Brain microvascular endothelial cell (primary cell): Measurements from ENCODE around the gene SLC7A1.

Source experiments
- DNase-seq: peaks from one replicate; pipeline ENCODE4 v3.0.0-alpha.2; 2020
- H3K27ac ChIP-seq: fragments of 250-450 bp; sonication (Bioruptor Pico); 2 replicates; pipeline ENCODE4 v1.5.1; 2020; ENCODE audit warnings: mild to moderate bottlenecking, moderate library complexity
- H3K27me3 ChIP-seq: fragments of 250-450 bp; sonication (Bioruptor Pico); replicated peaks from 2 replicates; pipeline ENCODE4 v1.5.1; 2020; ENCODE audit warnings: mild to moderate bottlenecking
- H3K36me3 ChIP-seq: fragments of 250-450 bp; sonication (Bioruptor Pico); replicated peaks from 2 replicates; pipeline ENCODE4 v1.5.1; 2020; ENCODE audit warnings: mild to moderate bottlenecking
- H3K4me3 ChIP-seq: 2 replicates; pipeline ENCODE4 v1.5.1; 2011; ENCODE audit warnings: low read depth, mild to moderate bottlenecking, control low read depth, low read length, moderate library complexity
- in situ Hi-C: cut with HindIII; loops from 2 replicates; pipeline ENCODE4 v1.10.0; 2017; ENCODE audit warnings: low sequenced_read_pairs, low pct_ligation_motif_present
- TF ChIP-seq, protein P1 (sequence below): IDR thresholded peaks from 2 replicates; pipeline ENCODE4 v1.5.1; 2011; ENCODE audit warnings: low read depth, mild to moderate bottlenecking, moderate library complexity, low read length, control low read depth, inconsistent platforms; ENCODE audit errors: missing control alignments

SLC7A1 gene

DNA sequence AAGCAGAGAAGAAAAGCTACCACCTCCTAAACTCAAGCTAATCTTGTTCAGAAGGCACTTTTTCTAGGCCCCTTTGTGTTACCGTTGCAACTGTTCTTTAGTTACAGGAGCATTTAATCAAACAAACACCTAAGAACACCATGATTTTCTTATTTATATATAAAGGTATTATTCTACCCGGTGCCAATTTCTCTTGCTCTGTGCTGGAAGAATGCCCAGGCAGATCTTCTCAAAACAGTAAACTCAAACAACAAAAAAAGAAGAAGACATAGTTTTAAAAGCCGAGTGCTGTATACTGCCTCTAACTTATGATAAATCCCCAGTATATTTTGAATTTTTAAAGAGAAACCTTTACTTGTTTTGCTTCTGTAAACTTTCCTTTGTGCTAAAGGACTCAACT is 20.4 kb downstream of the SLC7A1 start:
- TF ChIP-seq, protein P1, sequence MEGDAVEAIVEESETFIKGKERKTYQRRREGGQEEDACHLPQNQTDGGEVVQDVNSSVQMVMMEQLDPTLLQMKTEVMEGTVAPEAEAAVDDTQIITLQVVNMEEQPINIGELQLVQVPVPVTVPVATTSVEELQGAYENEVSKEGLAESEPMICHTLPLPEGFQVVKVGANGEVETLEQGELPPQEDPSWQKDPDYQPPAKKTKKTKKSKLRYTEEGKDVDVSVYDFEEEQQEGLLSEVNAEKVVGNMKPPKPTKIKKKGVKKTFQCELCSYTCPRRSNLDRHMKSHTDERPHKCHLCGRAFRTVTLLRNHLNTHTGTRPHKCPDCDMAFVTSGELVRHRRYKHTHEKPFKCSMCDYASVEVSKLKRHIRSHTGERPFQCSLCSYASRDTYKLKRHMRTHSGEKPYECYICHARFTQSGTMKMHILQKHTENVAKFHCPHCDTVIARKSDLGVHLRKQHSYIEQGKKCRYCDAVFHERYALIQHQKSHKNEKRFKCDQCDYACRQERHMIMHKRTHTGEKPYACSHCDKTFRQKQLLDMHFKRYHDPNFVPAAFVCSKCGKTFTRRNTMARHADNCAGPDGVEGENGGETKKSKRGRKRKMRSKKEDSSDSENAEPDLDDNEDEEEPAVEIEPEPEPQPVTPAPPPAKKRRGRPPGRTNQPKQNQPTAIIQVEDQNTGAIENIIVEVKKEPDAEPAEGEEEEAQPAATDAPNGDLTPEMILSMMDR = no peak
- in situ Hi-C loops = no loop called here
- H3K27ac ChIP-seq = no peak overlapping the region

GRCh38 chr13:29573190-29573589 is 22.3 kb downstream of the SLC7A1 start:
- H3K27ac ChIP-seq = no peak overlapping the region
- in situ Hi-C loops = no loop called here

More for the DNA sequence above, 20.4 kb downstream of the SLC7A1 start:
- Histone ChIP-seq H3K27me3 (no peaks in the 10 kb centered on the region), H3K4me3 (no peak overlapping the region), H3K36me3 (no peaks in the 10 kb centered on the region)
- DNase-seq = no peak

GRCh38 chr13:29572575-29572974 is 22.9 kb downstream of the SLC7A1 start:
- no peak for DNase-seq
- TF ChIP-seq, protein P1 = no peak
- Histone ChIP-seq H3K4me3 (no peak overlapping the region), H3K36me3 (no peaks in the 10 kb centered on the region), H3K27me3 (no peaks in the 10 kb centered on the region), H3K27ac (no peak overlapping the region)
- in situ Hi-C loops = no loop called here

More at GRCh38 chr13:29573190-29573589, 22.3 kb downstream of the SLC7A1 start:
- Histone ChIP-seq H3K27me3 (no peaks in the 10 kb centered on the region), H3K36me3 (no peaks in the 10 kb centered on the region), H3K4me3 (no peak overlapping the region)
- DNase-seq = no peak
- TF ChIP-seq, protein P1 = no peak

DNA sequence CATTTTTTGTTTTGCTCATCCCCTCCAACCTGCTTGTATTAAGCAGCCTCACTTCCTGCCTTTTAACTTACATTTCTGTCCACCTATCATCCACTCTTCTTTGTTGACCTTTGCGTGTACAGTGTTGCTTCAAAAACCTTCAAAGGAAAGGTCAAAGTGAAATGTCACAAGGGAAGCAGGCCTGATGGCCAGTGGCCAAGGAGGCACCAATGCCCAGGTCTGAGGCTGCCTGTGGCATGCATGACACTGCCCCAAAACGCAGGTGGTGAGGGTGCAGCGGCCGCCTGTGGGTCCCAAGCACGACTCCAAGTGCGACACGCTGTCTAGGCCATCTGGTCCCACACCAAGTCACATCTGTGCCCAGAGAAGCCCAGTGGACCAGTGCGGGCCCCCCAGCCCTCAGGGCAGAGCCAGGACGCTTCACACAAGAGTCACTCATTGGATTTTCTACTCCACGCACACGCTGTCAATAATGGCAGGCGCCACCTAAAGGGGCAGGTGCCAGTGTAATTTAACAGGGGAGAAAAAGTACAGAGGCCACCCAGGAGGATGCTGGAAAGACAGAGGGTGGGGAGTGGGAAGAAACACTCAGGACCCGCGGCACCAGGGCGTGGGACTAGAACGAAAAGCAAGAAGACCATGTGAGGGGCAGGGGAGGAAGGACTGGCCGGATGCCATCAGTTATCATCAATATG is 23.5 kb downstream of the SLC7A1 start:
- DNase-seq = no peak
- H3K27me3 ChIP-seq = no peaks in the 10 kb centered on the region
- no peak overlapping the region for H3K27ac ChIP-seq
- in situ Hi-C loops = no loop called here
- TF ChIP-seq, protein P1 = no peak
- no peaks in the 10 kb centered on the region for H3K36me3 ChIP-seq
- H3K4me3 ChIP-seq = no peak overlapping the region

DNA sequence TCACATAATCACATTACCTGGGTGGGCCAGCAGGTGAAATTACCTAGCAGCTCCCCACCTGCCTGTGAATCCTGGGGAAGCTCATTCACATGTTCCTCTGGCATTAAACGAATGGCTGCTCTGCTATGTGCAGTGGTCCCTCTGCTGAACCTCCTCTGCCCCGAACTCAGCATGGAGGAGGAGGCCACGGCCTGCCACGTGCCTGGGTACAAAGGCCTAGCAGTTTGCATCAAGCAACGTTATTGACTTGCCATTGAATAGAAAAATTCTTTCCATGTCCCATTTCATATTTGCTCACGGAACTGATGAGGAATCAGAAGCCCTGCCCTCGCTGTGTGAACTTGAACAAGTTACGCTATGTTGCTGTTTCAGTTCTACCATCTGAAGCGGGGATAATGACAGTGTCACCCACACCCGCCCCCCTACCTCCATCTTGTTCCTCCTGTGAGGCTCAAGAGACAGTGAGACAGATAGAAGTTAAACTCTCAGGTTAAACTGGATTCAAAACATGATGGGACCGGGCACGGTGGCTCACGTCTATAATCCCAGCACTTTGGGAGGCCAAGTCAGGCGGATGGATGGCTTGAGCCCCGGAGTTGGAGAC is 25.3 kb downstream of the SLC7A1 start:
- DNase-seq = no peak
- H3K36me3 ChIP-seq = no peaks in the 10 kb centered on the region
- in situ Hi-C loops = no loop called here
- H3K27me3 ChIP-seq = no peaks in the 10 kb centered on the region
- TF ChIP-seq, protein P1 = no peak
- H3K4me3 ChIP-seq = no peak overlapping the region
- no peak overlapping the region for H3K27ac ChIP-seq
